CMK (cell line): ENCODE measurements around the gene MAP3K9.
"Not testable (repeated sequence)": the region's sequence is repeated elsewhere in the genome, so short reads cannot be mapped to it uniquely, and the experiment has no call there.

Experiments used
- DNase-seq: peaks from one replicate; pipeline ENCODE4 v3.0.0-alpha.2; 2010; ENCODE audit warnings: low read depth

MAP3K9 gene

DNA sequence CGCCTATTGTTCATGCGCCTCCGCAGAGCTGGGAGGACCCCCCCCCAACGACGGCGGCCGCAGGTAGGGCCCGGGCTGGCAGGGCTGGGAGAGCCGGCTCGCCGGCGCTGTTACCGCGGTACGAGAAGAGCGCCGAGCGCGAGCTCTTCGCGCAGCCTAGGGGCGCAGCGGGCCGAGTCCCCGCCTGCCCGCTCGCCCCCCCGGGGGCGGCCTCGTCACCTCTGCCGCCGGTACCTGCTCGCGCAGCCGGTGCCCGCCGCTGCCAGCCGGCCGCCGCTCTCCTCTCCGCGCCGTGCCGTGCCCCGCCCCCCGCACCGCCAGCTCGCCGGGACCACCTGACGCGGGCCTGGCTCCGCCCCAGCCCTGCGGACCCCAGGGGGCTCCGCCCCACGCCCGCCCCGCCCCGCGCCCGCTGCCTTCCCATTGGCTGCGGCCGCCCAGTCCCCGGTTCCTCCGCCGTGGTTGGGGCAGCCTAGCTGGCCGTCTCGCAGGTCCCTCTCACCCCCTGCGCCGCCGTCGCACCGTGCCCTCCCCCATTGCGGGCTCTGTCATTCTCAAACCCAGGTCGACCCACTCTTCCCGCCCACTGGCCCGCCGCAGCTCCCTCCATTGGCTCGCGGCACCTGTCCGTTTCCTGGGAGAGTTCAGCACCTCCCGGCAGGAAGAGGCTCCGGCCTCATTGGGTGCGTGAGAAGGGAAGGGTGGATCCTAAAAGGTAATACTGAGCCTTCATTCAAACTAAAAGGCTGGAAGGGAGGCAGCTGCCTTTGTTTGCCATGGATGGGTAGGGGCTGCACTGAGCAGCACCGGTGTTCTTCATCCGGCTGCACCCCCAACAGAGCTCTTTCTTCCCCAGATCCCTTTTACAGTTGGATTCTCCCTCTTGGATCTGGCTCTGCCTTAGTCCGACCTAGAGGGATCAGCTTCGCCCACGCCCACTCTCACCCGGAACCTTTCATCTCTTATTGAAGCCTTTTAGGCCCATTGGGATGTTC lies at the start of gene MAP3K9:
TSS of gene MAP3K9 (minus strand) at position 289 of the 995 bp plus-strand sequence. CDS start 342 bp downstream, outside the sequence.
- no peak for DNase-seq

GRCh38 chr14:70858641-70859040 lies 49.3 kb upstream of the MAP3K9 start:
- DNase-seq = no peak

- DNase-seq = no peak
Measured at GRCh38 chr14:70857496-70857890, 48.2 kb upstream of the MAP3K9 start.

DNA sequence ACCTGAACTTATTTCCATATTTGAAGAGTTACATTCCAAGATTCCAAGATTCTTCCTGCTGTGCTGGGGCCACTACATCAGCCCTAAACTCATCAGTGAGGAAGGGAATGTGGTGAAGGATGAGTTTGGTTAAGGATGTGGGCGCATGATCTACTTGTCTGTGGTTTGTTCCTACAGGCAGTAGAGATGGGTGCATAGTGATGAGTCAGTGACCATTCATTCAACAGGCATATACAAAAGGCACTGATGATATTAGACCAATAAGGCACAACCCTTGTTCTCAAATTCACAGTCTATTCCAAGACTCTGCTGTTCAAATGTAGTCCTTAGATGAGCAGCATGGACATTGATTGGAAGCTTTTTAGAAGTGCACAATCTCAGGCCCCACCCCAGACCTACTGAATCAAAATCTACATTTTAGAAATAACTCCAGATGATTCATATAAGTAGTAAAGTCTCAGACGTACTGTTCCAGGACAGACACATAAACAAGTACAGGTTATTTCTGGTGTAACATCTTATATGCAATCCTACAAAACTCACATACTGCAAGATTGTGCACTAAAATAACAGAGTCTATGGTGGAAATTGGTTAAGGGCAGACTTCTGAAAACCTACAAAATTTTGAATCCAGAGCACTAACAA lies 47.7 kb upstream of the MAP3K9 start:
- DNase-seq = no peak

DNA sequence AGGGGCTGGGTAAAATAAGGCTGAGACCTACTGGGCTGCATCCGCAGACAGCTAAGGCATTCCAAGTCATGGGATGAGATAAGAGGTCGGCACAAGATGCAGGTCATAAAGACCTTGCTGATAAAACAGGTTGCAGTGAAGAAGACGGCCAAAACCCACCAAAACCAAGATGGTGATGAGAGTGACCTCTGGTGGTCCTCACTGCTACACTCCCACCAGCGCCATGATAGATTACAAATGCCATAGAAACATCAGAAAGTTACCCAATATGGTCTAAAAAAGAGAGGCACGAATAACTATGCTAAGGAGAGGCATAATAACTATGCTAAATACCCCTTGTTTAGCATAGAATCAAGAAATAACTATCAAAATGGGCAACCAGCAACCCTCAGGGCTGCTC lies 46.2 kb upstream of the MAP3K9 start:
- DNase-seq = no peak

GRCh38 chr14:70853658-70854057 lies 44.3 kb upstream of the MAP3K9 start:
- not testable (repeated sequence) for DNase-seq

DNA sequence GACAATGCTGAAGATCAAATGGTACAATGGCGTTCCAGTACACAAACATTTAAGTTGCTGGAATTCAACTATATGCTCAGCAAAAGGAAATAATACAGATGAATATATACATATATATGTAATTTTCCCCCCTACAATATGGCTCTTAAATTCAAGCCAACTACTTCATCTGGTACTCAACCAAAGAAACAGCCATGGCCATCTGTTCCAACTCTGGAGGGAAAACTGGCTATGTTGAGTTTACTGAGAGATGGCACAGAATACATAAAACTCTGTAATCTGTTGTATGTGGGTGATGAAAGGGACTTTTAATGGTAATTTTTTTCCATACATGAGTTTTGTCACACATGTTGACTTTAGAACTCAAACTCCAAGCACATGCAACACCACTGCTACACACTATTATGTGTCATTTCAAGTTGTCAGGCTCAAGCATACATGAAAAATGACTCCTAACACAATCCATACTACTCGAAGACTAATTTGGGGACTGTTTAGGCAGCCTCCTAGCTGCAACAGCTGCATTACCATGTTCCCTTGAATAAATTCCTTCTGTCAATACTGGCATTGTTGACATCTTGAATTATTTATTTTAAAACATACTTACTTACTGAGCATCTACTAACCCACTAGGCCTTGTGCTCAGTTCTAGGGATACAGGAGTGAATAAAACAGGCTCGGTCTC lies 38.2 kb upstream of the MAP3K9 start:
- no peak for DNase-seq

DNA sequence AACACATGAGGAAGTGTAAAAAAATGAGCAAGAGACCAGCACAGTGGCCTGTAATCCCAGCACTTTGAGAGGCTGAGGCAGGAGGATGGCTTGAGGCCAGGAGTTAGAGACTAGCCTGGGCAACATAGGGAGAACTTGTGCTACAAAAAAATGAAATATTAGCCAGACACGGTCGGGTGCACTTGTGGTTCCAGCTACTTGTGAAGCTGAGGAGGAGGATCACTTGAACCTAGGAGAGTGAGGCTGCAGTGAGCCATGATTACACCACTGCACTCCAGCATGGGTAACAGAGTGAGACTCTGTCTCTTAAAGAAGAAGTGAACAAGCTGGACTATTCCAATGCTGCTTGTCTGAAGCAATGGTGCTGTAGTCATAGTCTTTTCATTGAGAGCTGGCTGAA lies 36.3 kb upstream of the MAP3K9 start:
- DNase-seq = no peak

DNA sequence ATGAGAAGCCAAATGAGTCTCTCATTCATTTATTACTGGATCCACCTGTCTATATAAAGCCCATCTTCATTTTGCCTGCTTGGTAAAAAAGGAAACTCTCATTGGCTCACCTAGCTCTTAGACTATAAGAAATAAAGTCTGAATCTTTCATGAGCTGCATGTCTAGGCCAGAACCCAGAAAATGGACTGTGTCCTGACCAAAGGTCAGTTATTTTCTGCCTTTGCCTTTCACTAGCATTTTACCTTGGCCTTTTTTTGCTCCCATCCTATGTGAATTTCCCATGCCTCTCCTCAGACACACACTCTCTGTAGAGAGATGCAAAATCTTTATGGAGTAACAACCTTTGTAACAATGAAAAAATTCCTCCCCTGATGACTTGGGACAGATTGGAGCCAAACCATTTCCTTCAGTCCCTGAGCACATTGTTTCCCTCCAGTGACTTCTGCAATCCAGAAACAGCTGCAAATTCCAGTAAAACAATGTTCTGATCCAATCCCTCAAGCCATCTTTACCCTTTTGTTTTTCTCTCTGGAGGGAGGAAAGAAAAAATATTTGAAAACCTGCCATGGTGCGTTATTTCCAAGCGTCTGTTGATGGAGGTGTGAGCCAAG lies 33.6 kb upstream of the MAP3K9 start:
- no peak for DNase-seq

GRCh38 chr14:70838076-70838475 lies 28.8 kb upstream of the MAP3K9 start:
- DNase-seq = no peak

DNA sequence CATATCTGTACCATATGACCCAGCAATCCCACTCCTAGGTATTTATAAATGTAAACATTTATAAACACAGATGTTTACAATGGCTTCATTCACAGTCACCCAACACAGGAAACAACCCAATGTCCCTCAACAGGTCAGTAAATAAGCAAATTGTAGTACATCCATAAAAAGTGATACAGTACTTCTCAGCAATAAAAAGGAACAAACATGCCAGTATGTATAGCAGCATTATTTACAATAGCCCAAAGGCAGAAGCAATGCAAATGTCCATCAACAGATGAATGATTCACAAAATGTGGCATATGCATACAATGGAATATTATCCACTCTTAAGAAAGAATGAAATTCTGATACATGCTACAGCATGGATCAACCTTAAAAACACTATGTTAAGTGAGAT lies 27.6 kb upstream of the MAP3K9 start:
- no peak for DNase-seq

- no peak for DNase-seq
Measured at GRCh38 chr14:70833884-70834283, 24.6 kb upstream of the MAP3K9 start.

DNA sequence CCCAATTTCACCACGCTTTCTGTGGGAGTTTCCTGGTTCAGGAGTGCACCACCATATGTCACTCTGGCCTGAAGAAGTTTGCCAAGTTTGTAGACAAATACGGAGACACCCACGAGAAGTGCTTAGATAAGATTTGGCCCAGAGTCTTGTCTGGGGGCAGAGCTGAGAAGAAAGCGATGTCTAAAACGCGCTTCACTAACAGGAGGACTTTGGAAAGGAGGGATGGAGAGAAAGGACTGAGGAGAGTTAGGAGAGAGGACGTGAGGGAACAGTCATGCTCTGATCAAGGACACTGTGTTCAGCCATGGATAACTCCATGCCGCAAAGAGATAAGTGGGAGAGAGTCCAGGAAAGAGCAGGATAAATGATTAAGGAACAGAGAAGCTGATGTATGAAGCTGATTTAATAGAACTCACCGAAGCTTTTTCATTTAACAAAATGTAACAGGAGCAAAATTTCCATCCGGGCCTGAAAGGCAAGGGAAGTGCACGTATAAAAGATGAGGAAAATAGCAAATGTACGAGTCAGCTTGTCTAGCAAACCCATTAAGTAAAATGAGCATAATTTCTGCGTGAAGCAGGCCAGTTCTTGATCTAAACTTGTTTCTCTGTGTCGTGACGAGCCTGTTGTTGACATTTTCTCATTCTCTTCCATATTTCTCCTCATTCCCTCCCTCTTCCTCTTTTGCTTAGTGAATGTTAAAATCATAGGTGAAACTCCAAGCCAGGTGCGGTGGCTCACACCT lies 23.4 kb upstream of the MAP3K9 start:
- DNase-seq = no peak

- DNase-seq = no peak
Measured at GRCh38 chr14:70830998-70831781, 21.9 kb upstream of the MAP3K9 start.

DNA sequence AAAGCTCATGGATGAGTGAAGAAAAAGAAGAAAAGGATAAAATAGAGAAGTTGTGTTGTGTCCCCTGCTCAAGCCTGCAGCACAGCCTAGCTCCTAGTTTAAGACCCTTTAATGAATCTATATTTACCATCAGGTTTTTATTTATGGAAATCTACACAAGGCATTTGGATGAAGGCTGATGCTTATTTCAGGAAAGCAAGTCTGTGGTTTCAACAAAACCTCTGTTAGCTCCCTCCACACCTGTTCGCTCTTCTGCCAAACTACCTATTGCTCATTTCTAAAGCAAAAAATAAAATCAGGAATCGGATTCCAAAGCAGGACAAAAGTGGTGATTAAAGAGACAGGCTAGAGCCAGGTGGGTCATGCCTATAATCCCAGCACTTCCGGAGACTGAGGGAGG lies 18.9 kb upstream of the MAP3K9 start:
- DNase-seq = no peak

GRCh38 chr14:70827752-70828151 lies 18.4 kb upstream of the MAP3K9 start:
- DNase-seq = no peak

DNA sequence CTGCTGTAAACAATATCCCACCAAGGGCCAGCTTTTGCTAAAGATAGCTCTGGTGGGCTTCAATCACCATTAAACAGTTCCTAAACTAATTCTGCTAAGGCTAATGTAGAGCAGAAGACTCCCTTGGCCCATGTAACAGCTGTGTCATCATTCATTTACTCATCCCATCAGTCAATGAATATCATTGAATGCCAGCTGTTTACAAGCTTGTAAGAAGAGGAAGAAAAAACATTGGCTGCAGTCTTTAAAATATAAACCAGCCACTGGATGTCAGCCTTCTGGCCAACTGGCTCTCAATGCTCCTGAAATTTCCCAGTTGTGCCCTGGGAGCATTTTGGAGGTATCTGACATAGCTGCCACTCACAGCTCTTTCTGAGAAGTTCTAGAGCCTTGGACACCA lies 18.0 kb upstream of the MAP3K9 start:
- no peak for DNase-seq

- DNase-seq = no peak
Measured at GRCh38 chr14:70823281-70823680, 14.0 kb upstream of the MAP3K9 start.

DNA sequence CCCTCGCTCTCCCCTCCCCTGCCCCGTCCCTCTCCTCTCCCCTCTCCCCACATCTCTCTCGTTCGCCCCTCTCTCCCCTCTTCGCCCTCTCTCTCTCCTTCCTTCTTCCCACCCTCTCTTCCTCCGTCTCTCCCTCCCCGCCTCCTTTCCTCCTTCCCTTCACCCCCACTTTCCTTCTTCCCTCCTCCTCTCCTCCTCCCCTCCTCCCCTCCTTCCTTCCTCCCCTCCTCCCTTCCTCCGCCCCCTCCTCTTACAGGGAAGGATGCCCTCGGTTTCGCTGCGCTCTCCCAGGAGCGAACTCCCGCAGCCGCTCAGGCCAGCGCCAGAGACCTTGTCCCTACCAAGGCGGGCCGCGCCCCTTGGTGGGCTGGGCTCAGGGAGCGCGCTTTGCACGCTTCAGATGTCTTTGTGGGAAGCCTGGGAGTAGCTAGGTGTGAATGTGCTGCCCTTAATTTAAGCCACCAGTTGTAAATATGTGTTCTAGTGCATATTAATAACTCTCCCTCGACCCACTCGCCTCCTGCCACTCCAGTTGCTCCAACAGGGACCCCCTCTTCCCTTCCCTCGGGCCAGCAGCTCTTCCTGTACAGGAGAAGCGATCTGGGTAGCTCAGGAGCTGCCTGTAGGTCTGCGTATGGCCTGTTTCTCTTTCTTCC lies 13.3 kb upstream of the MAP3K9 start:
- DNase-seq = no peak
